SK-N-SH (cell line): ENCODE measurements around the gene BEX2. TPM values are rescaled to one million over a fixed set of nuclear protein-coding genes. Genes with fewer than 3 reads are reported as not detected.

Experiments
- CTCF ChIA-PET: fragments of 300-600, 350-600 bp; formaldehyde crosslinking; extraction: SDS; loops from one replicate; lab custom pipeline; 2021; lab: Yijun Ruan, JAX
- POLR2A ChIA-PET: fragments of 350-600 bp; sonication (Branson Sonifier 250); formaldehyde crosslinking; extraction: SDS; loops from one replicate; lab custom pipeline; 2020; ENCODE audit warnings: antibody characterized with exemption, inconsistent platforms; lab: Yijun Ruan, JAX
- DNase-seq: peaks from one replicate; pipeline ENCODE4 v3.0.0; 2012
- H2AFZ ChIP-seq: fragments of 200-600 bp; sonication (generic); 2 replicates; pipeline ENCODE4 v1.8.1; 2016; ENCODE audit warnings: antibody characterized with exemption, mild to moderate bottlenecking, low read depth
- H3F3A ChIP-seq: fragments of 200-600 bp; sonication (generic); replicated peaks from 2 replicates; pipeline ENCODE3; 2016; ENCODE audit warnings: antibody characterized with exemption, mild to moderate bottlenecking; ENCODE audit not compliant: insufficient read depth
- H3K27ac ChIP-seq, 2 experiments: fragments of 200-500 bp in 1 of 2; fragments of 200-600 bp in 1 of 2; sonication (Bioruptor generic) in 1 of 2; sonication (generic), shearing (Covaris generic) in 1 of 2; 2 replicates each; pipeline versions ENCODE4 v1.5.1 to v1.6.1; 2014 to 2016; ENCODE audit warnings: low read depth in 2 of 2, inconsistent platforms in 1 of 2, low read length in 1 of 2, mild to moderate bottlenecking in 1 of 2, mixed read lengths in 1 of 2
- H3K27me3 ChIP-seq: fragments of 200-600 bp; sonication (generic), shearing (Covaris generic); 2 replicates; pipeline ENCODE4 v1.6.1; 2016; ENCODE audit warnings: mixed run types; ENCODE audit not compliant: insufficient read depth
- H3K36me3 ChIP-seq, 2 experiments: fragments of 200-500 bp in 1 of 2; fragments of 200-600 bp in 1 of 2; sonication (Bioruptor generic) in 1 of 2; sonication (generic) in 1 of 2; replicated peaks in 1 of 2; 2 replicates each; pipeline versions ENCODE3 to v1.5.1; 2014 to 2016; ENCODE audit warnings: low read length in 1 of 2, mild to moderate bottlenecking in 1 of 2; ENCODE audit not compliant: insufficient read depth in 2 of 2, control insufficient read depth in 1 of 2
- H3K4me1 ChIP-seq, 2 experiments: fragments of 200-500 bp in 1 of 2; fragments of 200-600 bp in 1 of 2; sonication (Bioruptor generic) in 1 of 2; sonication (generic), shearing (Covaris generic) in 1 of 2; 2 replicates each; pipeline versions ENCODE4 v1.5.1 to v1.6.1; 2014 to 2016; ENCODE audit warnings: low read depth in 1 of 2, low read length in 1 of 2, mixed run types in 1 of 2; ENCODE audit not compliant: insufficient read depth in 2 of 2, control insufficient read depth in 1 of 2
- H3K4me2 ChIP-seq: fragments of 200-600 bp; sonication (generic), shearing (Covaris generic); 2 replicates; pipeline ENCODE4 v1.6.1; 2017; ENCODE audit warnings: mixed run types
- H3K4me3 ChIP-seq, 2 experiments: fragments of 200-500 bp in 1 of 2; fragments of 200-600 bp in 1 of 2; sonication (Bioruptor generic) in 1 of 2; sonication (generic), shearing (Covaris generic) in 1 of 2; 2 replicates each; pipeline versions ENCODE4 v1.5.1 to v1.8.1; 2014 to 2016; ENCODE audit warnings: low read depth in 2 of 2, inconsistent platforms in 1 of 2, low read length in 1 of 2, mild to moderate bottlenecking in 1 of 2, mixed read lengths in 1 of 2, moderate library complexity in 1 of 2
- H3K79me2 ChIP-seq: fragments of 200-600 bp; sonication (generic); 2 replicates; pipeline ENCODE4 v1.8.1; 2017; ENCODE audit warnings: mild to moderate bottlenecking; ENCODE audit not compliant: insufficient read depth
- H3K9ac ChIP-seq: fragments of 200-600 bp; sonication (generic); 2 replicates; pipeline ENCODE4 v1.6.1; 2017; ENCODE audit warnings: mixed run types
- H3K9me2 ChIP-seq: fragments of 200-600 bp; sonication (generic); 2 replicates; pipeline ENCODE4 v1.6.1; 2017; ENCODE audit warnings: mixed run types
- H3K9me3 ChIP-seq: fragments of 200-600 bp; sonication (generic); 2 replicates; pipeline ENCODE4 v1.6.1; 2017; ENCODE audit warnings: mixed run types, mild to moderate bottlenecking, moderate library complexity
- H4K20me1 ChIP-seq: fragments of 200-600 bp; sonication (generic); 2 replicates; pipeline ENCODE4 v1.6.1; 2017; ENCODE audit warnings: mild to moderate bottlenecking, mixed run types; ENCODE audit not compliant: insufficient read depth
- FOSL2 ChIP-seq: IDR thresholded peaks from 2 replicates; pipeline ENCODE4 v1.4.0; 2012; ENCODE audit warnings: low read depth, mild to moderate bottlenecking, moderate library complexity, borderline replicate concordance
- FOXJ3 ChIP-seq: sonication (generic); formaldehyde crosslinking; IDR thresholded peaks from 2 replicates; pipeline ENCODE4 v1.5.1; 2020; ENCODE audit warnings: mild to moderate bottlenecking, missing genetic modification reagents
- GATA2 ChIP-seq: sonication (generic); formaldehyde crosslinking; IDR thresholded peaks from 2 replicates; pipeline ENCODE4 v1.5.0; 2020; ENCODE audit warnings: mild to moderate bottlenecking, missing genetic modification reagents
- IRF3 ChIP-seq: fragments of 150-350 bp; IDR thresholded peaks from 2 replicates; pipeline ENCODE4 v1.6.1; 2016; ENCODE audit warnings: mild to moderate bottlenecking, low read depth, low read length
- MAX ChIP-seq: IDR thresholded peaks from 2 replicates; pipeline ENCODE4 v1.4.0; 2012; ENCODE audit warnings: low read depth
- MEF2A ChIP-seq: IDR thresholded peaks from 2 replicates; pipeline ENCODE4 v1.4.0; 2012; ENCODE audit warnings: low read depth, borderline replicate concordance
- MXI1 ChIP-seq: IDR thresholded peaks from 2 replicates; pipeline ENCODE4 v1.6.1; 2012; ENCODE audit warnings: mild to moderate bottlenecking, low read depth, low read length, improper control_type of control experiment
- NFIC ChIP-seq: IDR thresholded peaks from 2 replicates; pipeline ENCODE4 v1.4.0; 2012; ENCODE audit warnings: borderline replicate concordance
- PBX3 ChIP-seq: IDR thresholded peaks from 2 replicates; pipeline ENCODE4; 2012
- POLR2AphosphoS5 ChIP-seq: IDR thresholded peaks from 2 replicates; pipeline ENCODE4 v1.6.1; 2012; ENCODE audit warnings: low read depth, low read length
- RAD21 ChIP-seq: IDR thresholded peaks from 2 replicates; pipeline ENCODE4 v1.6.1; 2012; ENCODE audit warnings: mild to moderate bottlenecking, low read length
- RCOR1 ChIP-seq: fragments of 150-350 bp; IDR thresholded peaks from 2 replicates; pipeline ENCODE4 v1.6.1; 2017; ENCODE audit warnings: antibody characterized with exemption, low read length
- TCF12 ChIP-seq: IDR thresholded peaks from 2 replicates; pipeline ENCODE4 v1.4.0; 2012
- TEAD4 ChIP-seq: IDR thresholded peaks from 2 replicates; pipeline ENCODE4 v1.4.0; 2012; ENCODE audit warnings: mild to moderate bottlenecking, borderline replicate concordance; ENCODE audit not compliant: insufficient read depth
- USF1 ChIP-seq: IDR thresholded peaks from 2 replicates; pipeline ENCODE4 v1.4.0; 2012; ENCODE audit warnings: low read depth, borderline replicate concordance
- USF2 ChIP-seq: fragments of 150-350 bp; IDR thresholded peaks from 2 replicates; pipeline ENCODE4 v1.6.1; 2017; ENCODE audit warnings: antibody characterized with exemption, low read length, low read depth, borderline replicate concordance
- YY1 ChIP-seq: IDR thresholded peaks from 2 replicates; pipeline ENCODE4 v1.4.0; 2012; ENCODE audit warnings: low read depth, mild to moderate bottlenecking
- WGBS: methylation state at CpG from one replicate; pipeline ENCODE4 v1.1.6; 2017; ENCODE audit warnings: low lambda C conversion rate; 5-methylcytosine and 5-hydroxymethylcytosine counted together
- polyA plus RNA-seq, 3 experiments: library from polyadenylated mRNA; depleted of rRNA; stranded (reverse); fragments of >200 nt; gene quantifications; 2 replicates each; pipeline ENCODE4 v1.2.3, GENCODE V29; 2012
- small RNA-seq, 7 experiments: library from RNA; depleted of rRNA; stranded (forward); fragments of <200 nt; gene quantifications; one replicate each; pipeline ENCODE3, GENCODE V24; 2012

The BEX2 gene
- polyA plus RNA-seq, 1 of the 3 experiments (the other 2 are of a cell fraction) = 36.9 TPM

- no peak overlapping the region for H3K4me2 ChIP-seq
- no peaks in the 10 kb centered on the region for H3K36me3 ChIP-seq
- H3K27me3 ChIP-seq = peaks cover 39% of the 10 kb centered on the region
- no peaks in the 10 kb centered on the region for H3K9me2 ChIP-seq
- ChIA-PET POLR2A (no interaction called here), CTCF (no interaction called here)
- no peak for DNase-seq
- no peak overlapping the region for H2AFZ ChIP-seq
- H3K79me2 ChIP-seq = no peaks in the 10 kb centered on the region
- H3K4me1 ChIP-seq = no peaks in the 10 kb centered on the region; a peak in 1 of 4 replicates
- no peaks in the 10 kb centered on the region for H4K20me1 ChIP-seq
- no peak overlapping the region for H3K27ac ChIP-seq
- no peaks in the 10 kb centered on the region for H3K9me3 ChIP-seq
- no peak for TF ChIP-seq PBX3
- no peak for TF ChIP-seq TCF12
- TF ChIP-seq GATA2 = no peak
- TF ChIP-seq USF2 = no peak
- no peak for TF ChIP-seq TEAD4
- no peak for TF ChIP-seq POLR2AphosphoS5
- TF ChIP-seq RCOR1 = no peak
- TF ChIP-seq IRF3 = no peak
- no peak for TF ChIP-seq YY1
- no peak for TF ChIP-seq USF1
- TF ChIP-seq MEF2A = no peak
- TF ChIP-seq FOXJ3 = no peak
- no peak for TF ChIP-seq MXI1
- no peak for TF ChIP-seq MAX
- TF ChIP-seq RAD21 = no peak
- TF ChIP-seq NFIC = no peak
- no peak for TF ChIP-seq FOSL2
- no peaks in the 10 kb centered on the region for H3F3A ChIP-seq
- no peak overlapping the region for H3K9ac ChIP-seq
- 60% methylated on average over 4 of the region's 4 CpGs for WGBS
- H3K4me3 ChIP-seq = no peak overlapping the region
These were observed 36.5 kb downstream of the BEX2 start for GRCh38 chrX:103274284-103274683.

Small RNA genes within 50 kb of the gene (small RNA-seq; reads per million reads assigned to genes)
- 0 reads per million in 7 experiments for gene Z92846.1

Other genes starting within 250 kb of the BEX2 start
- gene BEX1, start 246.8 kb downstream of the BEX2 start, polyA plus RNA-seq (2012; rRNA removed) = 170 and 206 TPM in 2 replicates
- gene NXF3, start 217.8 kb downstream of the BEX2 start, polyA plus RNA-seq (2012; rRNA removed) = 0.16 and 0.20 TPM in 2 replicates
- 84.8 and 95.7 TPM in 2 replicates for gene BEX4, start 95.9 kb downstream of the BEX2 start, polyA plus RNA-seq (2012; rRNA removed)
- 36.5 and 43.5 TPM in 2 replicates for gene TCEAL8, start 55.8 kb downstream of the BEX2 start, polyA plus RNA-seq (2012; rRNA removed)
- 0.43 and 0.45 TPM in 2 replicates for gene TCEAL5, start 34.2 kb downstream of the BEX2 start, polyA plus RNA-seq (2012; rRNA removed)
- gene TCEAL7, start 19.2 kb upstream of the BEX2 start, polyA plus RNA-seq (2012; rRNA removed) = 20.2 and 26.0 TPM in 2 replicates
- gene TCEAL9, start 45.5 kb upstream of the BEX2 start, polyA plus RNA-seq (2012; rRNA removed) = 27.7 and 29.5 TPM in 2 replicates
- gene BEX3, start 65.5 kb upstream of the BEX2 start, polyA plus RNA-seq (2012; rRNA removed) = 292 and 392 TPM in 2 replicates
- gene RAB40A, start 208.5 kb upstream of the BEX2 start, polyA plus RNA-seq (2012; rRNA removed) = 0.30 and 0.58 TPM in 2 replicates